ENCODE results near the gene ALAS2. TPM values are rescaled to one million over a fixed set of nuclear protein-coding genes. Genes with fewer than 3 reads are reported as not detected.
"Not testable (repeated sequence)": the region's sequence is repeated elsewhere in the genome, so short reads cannot be mapped to it uniquely, and the experiment has no call there.

ALAS2 gene
- polyA plus RNA-seq, 1 experiment, result not detected

DNA sequence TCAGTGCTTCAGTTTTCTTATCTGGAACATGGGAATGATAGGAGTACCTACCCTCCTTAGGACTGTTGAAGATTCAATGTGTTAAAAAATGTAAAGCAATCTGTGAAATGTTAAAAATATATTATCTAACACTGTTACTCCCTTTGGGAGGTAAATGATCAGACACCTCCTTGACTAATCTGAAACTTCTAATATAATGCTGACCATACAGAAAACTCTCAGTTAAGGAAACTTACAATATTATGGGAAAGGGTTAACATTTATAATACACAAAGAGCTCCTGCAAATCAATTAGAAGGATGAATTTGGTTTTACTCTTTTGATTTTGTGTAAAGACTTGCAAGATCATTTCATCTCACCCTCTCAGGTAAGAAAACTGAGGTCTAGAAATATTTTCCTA is 35.2 kb downstream of the ALAS2 start:
- H3K9me3 ChIP-seq (ENCODE audit: control insufficient read depth, insufficient read depth, low read length), result no peaks in the 10 kb centered on the region
- no peak for TF ChIP-seq CTCF (IDR thresholded peaks at IDR 0.05; ENCODE audit: low read depth, low read length)
- no peak overlapping the region for H3K27ac ChIP-seq (ENCODE audit: low read depth, low read length)
- H3K27me3 ChIP-seq (ENCODE audit: control insufficient read depth, insufficient read depth, low read length), result no peaks in the 10 kb centered on the region
- ChIA-PET CTCF (no interaction called here), POLR2A (no interaction called here)
- no peak overlapping the region for H3K4me3 ChIP-seq (ENCODE audit: low read depth, low read length)
- no peak for DNase-seq (ENCODE audit: low read depth, low spot score)

- CTCF ChIA-PET, result no interaction called here
- POLR2A ChIA-PET, result no interaction called here
- no peaks in the 10 kb centered on the region for H3K27me3 ChIP-seq (ENCODE audit: control insufficient read depth, insufficient read depth, low read length)
- DNase-seq (ENCODE audit: low read depth, low spot score), result no peak
- no peaks in the 10 kb centered on the region for H3K9me3 ChIP-seq (ENCODE audit: control insufficient read depth, insufficient read depth, low read length)
- H3K27ac ChIP-seq (ENCODE audit: low read depth, low read length), result no peak overlapping the region
- H3K4me3 ChIP-seq (ENCODE audit: low read depth, low read length), result no peak overlapping the region
- no peak for TF ChIP-seq CTCF (IDR thresholded peaks at IDR 0.05; ENCODE audit: low read depth, low read length)
Measured at GRCh38 chrX:54994668-54995351, 36.0 kb downstream of the ALAS2 start.

GRCh38 chrX:54994099-54994498 is 36.7 kb downstream of the ALAS2 start, which contains the start of gene PFKFB1:
TSS of gene PFKFB1 (minus strand) at chrX:54994188. CDS start at chrX:54994007, 181 bp downstream.
- Histone ChIP-seq H3K27ac (ENCODE audit: low read depth, low read length) (no peak within 1 kb of the TSS), H3K4me3 (ENCODE audit: low read depth, low read length) (no peak within 1 kb of the TSS), H3K9me3 (ENCODE audit: control insufficient read depth, insufficient read depth, low read length) (no peaks in the 10 kb centered on the region), H3K27me3 (ENCODE audit: control insufficient read depth, insufficient read depth, low read length) (no peaks in the 10 kb centered on the region)
- CTCF ChIA-PET, result no interaction called here
- no peak for TF ChIP-seq CTCF (IDR thresholded peaks at IDR 0.05; ENCODE audit: low read depth, low read length)
- POLR2A ChIA-PET, result no interaction called here
- no peak for DNase-seq (ENCODE audit: low read depth, low spot score)

DNA sequence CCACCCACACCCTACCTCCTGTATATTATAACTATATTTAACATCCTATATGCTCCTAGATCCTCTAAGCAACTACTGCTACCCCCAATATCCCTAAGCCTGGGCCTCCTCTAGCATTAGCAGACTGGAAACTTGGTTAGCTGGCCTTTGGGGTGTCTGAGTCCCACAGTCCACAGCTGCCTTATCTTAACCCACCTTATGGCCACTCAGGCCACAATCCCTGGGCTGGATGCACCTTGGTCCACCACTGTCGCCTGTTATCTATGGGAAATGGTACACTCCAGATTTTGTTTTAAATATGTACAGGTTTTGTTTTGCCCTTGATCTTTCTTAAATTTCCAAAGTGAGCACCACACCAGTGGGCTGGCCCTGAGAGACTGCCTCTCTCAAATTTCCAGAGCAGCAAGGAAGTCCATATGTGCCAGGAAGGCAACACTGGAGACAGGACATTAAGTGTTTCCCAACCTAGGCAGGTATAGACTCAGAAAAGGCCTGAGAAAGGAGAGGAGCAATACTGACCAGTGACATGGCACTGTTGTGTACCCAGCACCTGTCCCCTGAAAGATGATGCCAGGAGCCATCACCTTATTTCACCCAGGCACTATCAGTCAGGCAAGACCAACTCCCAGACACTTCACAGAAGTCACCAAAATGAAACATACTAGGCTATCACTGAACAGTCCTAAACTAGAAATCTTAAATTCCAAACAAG is 37.7 kb downstream of the ALAS2 start:
- Histone ChIP-seq H3K9me3 (ENCODE audit: control insufficient read depth, insufficient read depth, low read length) (no peaks in the 10 kb centered on the region), H3K4me3 (ENCODE audit: low read depth, low read length) (no peak overlapping the region), H3K27ac (ENCODE audit: low read depth, low read length) (no peak overlapping the region), H3K27me3 (ENCODE audit: control insufficient read depth, insufficient read depth, low read length) (no peaks in the 10 kb centered on the region)
- ChIA-PET CTCF (no interaction called here), POLR2A (no interaction called here)
- TF ChIP-seq CTCF (IDR thresholded peaks at IDR 0.05; ENCODE audit: low read depth, low read length), result no peak
- DNase-seq (ENCODE audit: low read depth, low spot score), result no peak

DNA sequence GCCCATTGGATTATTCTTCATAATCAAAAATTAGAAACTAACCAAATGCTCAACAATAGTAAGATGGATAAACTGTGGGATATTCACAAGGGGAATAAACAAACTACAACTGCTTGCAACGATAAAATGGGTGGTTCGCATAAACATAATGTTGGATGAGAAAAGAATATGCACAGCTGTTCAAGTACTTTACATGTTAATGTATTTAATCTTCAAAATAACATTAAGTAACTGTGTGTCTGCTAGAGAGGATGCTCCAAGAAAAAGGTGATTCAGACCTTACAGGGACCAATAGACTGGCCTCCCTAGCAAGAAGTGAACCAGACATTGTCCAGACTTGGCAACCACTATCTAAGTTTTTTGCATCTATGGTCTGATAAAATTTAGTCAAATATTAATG is 39.1 kb downstream of the ALAS2 start:
- Histone ChIP-seq H3K9me3 (ENCODE audit: control insufficient read depth, insufficient read depth, low read length) (no peaks in the 10 kb centered on the region), H3K27ac (ENCODE audit: low read depth, low read length) (no peak overlapping the region), H3K27me3 (ENCODE audit: control insufficient read depth, insufficient read depth, low read length) (no peaks in the 10 kb centered on the region), H3K4me3 (ENCODE audit: low read depth, low read length) (no peak overlapping the region)
- POLR2A ChIA-PET, result no interaction called here
- no peak for DNase-seq (ENCODE audit: low read depth, low spot score)
- no peak for TF ChIP-seq CTCF (IDR thresholded peaks at IDR 0.05; ENCODE audit: low read depth, low read length)
- CTCF ChIA-PET, result no interaction called here

- POLR2A ChIA-PET; CTCF ChIA-PET; DNase-seq (ENCODE audit: low read depth, low spot score); H3K9me3 ChIP-seq (ENCODE audit: control insufficient read depth, insufficient read depth, low read length); H3K27ac ChIP-seq (ENCODE audit: low read depth, low read length); H3K27me3 ChIP-seq (ENCODE audit: control insufficient read depth, insufficient read depth, low read length); H3K4me3 ChIP-seq (ENCODE audit: low read depth, low read length): not testable (repeated sequence)
Measured at GRCh38 chrX:54983306-54983705, 47.5 kb downstream of the ALAS2 start.
